ENCODE results near the gene EGLN3. TPM values are rescaled to one million over a fixed set of nuclear protein-coding genes. Genes with fewer than 3 reads are reported as not detected.

EGLN3 gene
- total RNA-seq, 1 experiment from 2014 or later, result 4.3 TPM

GRCh38 chr14:33915682-33916081 is 35.2 kb downstream of the EGLN3 start:
- DNase-seq (ENCODE audit: low read depth), result no peak

GRCh38 chr14:33914676-33915516 is 36.0 kb downstream of the EGLN3 start:
- peak; percentile 74 for DNase-seq (ENCODE audit: low read depth)

- DNase-seq (ENCODE audit: low read depth), result no peak
These were observed 39.8 kb downstream of the EGLN3 start for GRCh38 chr14:33911046-33911445.

- no peak for DNase-seq (ENCODE audit: low read depth)
These were observed 40.4 kb downstream of the EGLN3 start for GRCh38 chr14:33910435-33910834.

GRCh38 chr14:33909380-33910084 is 41.3 kb downstream of the EGLN3 start:
- no peak for DNase-seq (ENCODE audit: low read depth)

- DNase-seq (ENCODE audit: low read depth), result no peak
These were observed 42.2 kb downstream of the EGLN3 start for GRCh38 chr14:33908540-33909223.

- no peak for DNase-seq (ENCODE audit: low read depth)
These were observed 43.9 kb downstream of the EGLN3 start for GRCh38 chr14:33906968-33907367.

GRCh38 chr14:33904609-33905008 is 46.3 kb downstream of the EGLN3 start:
- no peak for DNase-seq (ENCODE audit: low read depth)

GRCh38 chr14:33903369-33903768 is 47.5 kb downstream of the EGLN3 start:
- DNase-seq (ENCODE audit: low read depth), result no peak

GRCh38 chr14:33902363-33902762 is 48.5 kb downstream of the EGLN3 start:
- DNase-seq (ENCODE audit: low read depth), result no peak

- DNase-seq (ENCODE audit: low read depth), result no peak
These were observed 49.3 kb downstream of the EGLN3 start for GRCh38 chr14:33901426-33902155.

GRCh38 chr14:33900706-33901105 is 50.2 kb downstream of the EGLN3 start:
- DNase-seq (ENCODE audit: low read depth), result no peak

GRCh38 chr14:33899723-33900341 is 51.0 kb downstream of the EGLN3 start:
- DNase-seq (ENCODE audit: low read depth), result no peak

- no peak for DNase-seq (ENCODE audit: low read depth)
These were observed 52.9 kb downstream of the EGLN3 start for GRCh38 chr14:33897878-33898535.

GRCh38 chr14:33897382-33897781 is 53.5 kb downstream of the EGLN3 start:
- DNase-seq (ENCODE audit: low read depth), result no peak

GRCh38 chr14:33894339-33894738 is 56.5 kb downstream of the EGLN3 start:
- DNase-seq (ENCODE audit: low read depth), result no peak

GRCh38 chr14:33891700-33892099 is 59.2 kb downstream of the EGLN3 start:
- DNase-seq (ENCODE audit: low read depth), result no peak

- DNase-seq (ENCODE audit: low read depth), result no peak
These were observed 66.0 kb downstream of the EGLN3 start for GRCh38 chr14:33884916-33885315.

GRCh38 chr14:33880330-33880729 is 70.5 kb downstream of the EGLN3 start:
- DNase-seq (ENCODE audit: low read depth), result no peak

GRCh38 chr14:33879684-33880286 is 71.1 kb downstream of the EGLN3 start:
- no peak for DNase-seq (ENCODE audit: low read depth)

All from Daoy (cell line).